ENCODE measurements around the gene CCDC97. TPM values are rescaled to one million over a fixed set of nuclear protein-coding genes. Genes with fewer than 3 reads are reported as not detected.
A peak's percentile ranks its signal among the peaks of the same experiment; 100 is the strongest.
"Not testable (repeated sequence)": the region's sequence is repeated elsewhere in the genome, so short reads cannot be mapped to it uniquely, and the experiment has no call there.

Gene CCDC97
- total RNA-seq, 2 donors from 2014 or later = 8.1 to 16.2 TPM

GRCh38 chr19:41367848-41368301 is 57.9 kb downstream of the CCDC97 start:
- Histone ChIP-seq H3K36me3 (no peaks in the 10 kb centered on the region), H3K4me3 (no peak overlapping the region), H3K27ac (no peak overlapping the region), H3K4me1 (peaks cover 0 to 20% of the 10 kb centered on the region in 2 donors), H3K9me3 (no peaks in the 10 kb centered on the region), H3K27me3 (no peaks in the 10 kb centered on the region)
- no peak for TF ChIP-seq CTCF (IDR thresholded peaks at IDR 0.05)
- DNase-seq (ENCODE audit: low spot score) = no peak

GRCh38 chr19:41369769-41370168 is 59.8 kb downstream of the CCDC97 start:
- Histone ChIP-seq H3K4me1 (peaks cover 0 to 22% of the 10 kb centered on the region in 2 donors), H3K27ac (no peak overlapping the region), H3K36me3 (no peaks in the 10 kb centered on the region), H3K9me3 (no peaks in the 10 kb centered on the region), H3K27me3 (no peaks in the 10 kb centered on the region), H3K4me3 (no peak overlapping the region)
- TF ChIP-seq CTCF (IDR thresholded peaks at IDR 0.05) = no peak
- DNase-seq (ENCODE audit: low spot score) = no peak

GRCh38 chr19:41371119-41371518 is 61.1 kb downstream of the CCDC97 start:
- H3K27ac ChIP-seq; H3K4me3 ChIP-seq; H3K27me3 ChIP-seq; DNase-seq (ENCODE audit: low spot score); H3K36me3 ChIP-seq; H3K9me3 ChIP-seq: not testable (repeated sequence)
- peaks cover 0 to 29% of the 10 kb centered on the region in 2 donors for H3K4me1 ChIP-seq

- peaks cover 0 to 30% of the 10 kb centered on the region in 2 donors for H3K4me1 ChIP-seq
- DNase-seq (ENCODE audit: low spot score) = no peak
Observed at GRCh38 chr19:41371541-41371940, 61.6 kb downstream of the CCDC97 start.

GRCh38 chr19:41372501-41372900 is 62.5 kb downstream of the CCDC97 start:
- DNase-seq (ENCODE audit: low spot score) = no peak
- Histone ChIP-seq H3K27ac (no peak overlapping the region), H3K4me3 (no peak overlapping the region), H3K9me3 (no peaks in the 10 kb centered on the region), H3K36me3 (no peaks in the 10 kb centered on the region), H3K27me3 (no peaks in the 10 kb centered on the region), H3K4me1 (peaks cover 0 to 35% of the 10 kb centered on the region in 2 donors)
- TF ChIP-seq CTCF (IDR thresholded peaks at IDR 0.05) = no peak

More at GRCh38 chr19:41371541-41371940, 61.6 kb downstream of the CCDC97 start:
- H3K4me3 ChIP-seq = no peak overlapping the region
- no peak for TF ChIP-seq CTCF (IDR thresholded peaks at IDR 0.05)
- H3K27ac ChIP-seq = no peak overlapping the region
- H3K9me3 ChIP-seq = no peaks in the 10 kb centered on the region
- H3K27me3 ChIP-seq = no peaks in the 10 kb centered on the region
- no peaks in the 10 kb centered on the region for H3K36me3 ChIP-seq

- H3K9me3 ChIP-seq = no peaks in the 10 kb centered on the region
- H3K4me1 ChIP-seq = peaks cover 0 to 29% of the 10 kb centered on the region in 2 donors
- TF ChIP-seq CTCF (IDR thresholded peaks at IDR 0.05) = no peak
- H3K4me3 ChIP-seq = no peak overlapping the region
- DNase-seq (ENCODE audit: low spot score) = peak; percentile 79
- no peaks in the 10 kb centered on the region for H3K27me3 ChIP-seq
- peak overlapping the region in 1 of 2 donors; percentile 15 for H3K27ac ChIP-seq
- no peaks in the 10 kb centered on the region for H3K36me3 ChIP-seq
Observed at GRCh38 chr19:41373993-41374392, 64.0 kb downstream of the CCDC97 start.

Other genes starting within 250 kb of the CCDC97 start
- gene CYP2A13, start 221.7 kb upstream of the CCDC97 start, total RNA-seq = not detected
- gene CYP2F1, start 195.7 kb upstream of the CCDC97 start, total RNA-seq = not detected
- 1 to 10 TPM in 1 of 2 donors, under 1 TPM in 1; 0.59 to 1.6 TPM for gene CYP2S1, start 117.0 kb upstream of the CCDC97 start, total RNA-seq
- gene AXL, start 90.9 kb upstream of the CCDC97 start, total RNA-seq = 10 to 100 TPM; 27.3 to 81.4 TPM
- 100 to 1,000 TPM in 1 of 2 donors, 10 to 100 TPM in 1; 88.8 to 109 TPM for gene HNRNPUL1, start 45.8 kb upstream of the CCDC97 start, total RNA-seq
- 10 to 100 TPM; 17.6 to 33.7 TPM for gene TGFB1, start 43.8 kb downstream of the CCDC97 start, total RNA-seq
- gene B9D2, start 54.0 kb downstream of the CCDC97 start, total RNA-seq = 1 to 10 TPM; 1.9 to 3.8 TPM
- 1 to 10 TPM; 5.0 to 8.5 TPM for gene TMEM91, start 66.4 kb downstream of the CCDC97 start, total RNA-seq
- gene EXOSC5, start 87.2 kb downstream of the CCDC97 start, total RNA-seq = 1 to 10 TPM; 8.5 to 9.0 TPM
- 10 to 100 TPM; 65.2 to 77.6 TPM for gene BCKDHA, start 87.6 kb downstream of the CCDC97 start, total RNA-seq
- 1 to 10 TPM; 1.9 to 4.5 TPM for gene B3GNT8, start 117.2 kb downstream of the CCDC97 start, total RNA-seq
- gene DMAC2, start 129.7 kb downstream of the CCDC97 start, total RNA-seq = 10 to 100 TPM; 63.2 to 88.7 TPM
- not detected for gene ERICH4, start 133.0 kb downstream of the CCDC97 start, total RNA-seq

Data from right atrium auricular region (tissue), 2 donors.